HTERT RPE-1 (cell line): Measurements from ENCODE around the gene TCF3.
"Not testable (repeated sequence)": the region's sequence is repeated elsewhere in the genome, so short reads cannot be mapped to it uniquely, and the experiment has no call there.

Experiments
- in situ Hi-C: fragments of 300-500 bp; cut with MboI; formaldehyde crosslinking; loops from 4 replicates; pipeline ENCODE4 v1.14.3; 2020; ENCODE audit warnings: low sequenced_read_pairs

Gene TCF3

GRCh38 chr19:1653300-1653628 is 849 bp upstream of the TCF3 start:
- in situ Hi-C loops: no loop called here

GRCh38 chr19:1651568-1652291 is 685 bp downstream of the TCF3 start:
- in situ Hi-C loops: no loop called here

GRCh38 chr19:1650650-1651567 is 1.5 kb downstream of the TCF3 start:
- in situ Hi-C loops: no loop called here

- in situ Hi-C loops: no loop called here
These were observed 2.4 kb downstream of the TCF3 start for GRCh38 chr19:1649706-1650649.

- in situ Hi-C loops: no loop called here
These were observed 3.4 kb downstream of the TCF3 start for GRCh38 chr19:1648920-1649541.

GRCh38 chr19:1648459-1648849 is 4.0 kb downstream of the TCF3 start:
- in situ Hi-C loops: no loop called here

GRCh38 chr19:1647501-1648458 is 4.6 kb downstream of the TCF3 start:
- in situ Hi-C loops: no loop called here

GRCh38 chr19:1646659-1647453 is 5.6 kb downstream of the TCF3 start:
- in situ Hi-C loops: no loop called here

- in situ Hi-C loops: no loop called here
These were observed 6.3 kb downstream of the TCF3 start for GRCh38 chr19:1646149-1646548.

GRCh38 chr19:1645299-1645698 is 7.1 kb downstream of the TCF3 start:
- in situ Hi-C loops: no loop called here

GRCh38 chr19:1644070-1644469 is 8.3 kb downstream of the TCF3 start:
- in situ Hi-C loops: no loop called here

GRCh38 chr19:1640893-1641448 is 11.4 kb downstream of the TCF3 start:
- in situ Hi-C loops: not testable (repeated sequence)

- in situ Hi-C loops: no loop called here
These were observed 15.8 kb downstream of the TCF3 start for GRCh38 chr19:1636325-1637236.

- in situ Hi-C loops: no loop called here
These were observed 17.5 kb downstream of the TCF3 start for GRCh38 chr19:1634938-1635243.

GRCh38 chr19:1634242-1634937 is 18.0 kb downstream of the TCF3 start:
- in situ Hi-C loops: no loop called here

GRCh38 chr19:1633269-1633826 is 19.1 kb downstream of the TCF3 start:
- in situ Hi-C loops: no loop called here
